ENCODE measurements around the gene NMT1.
A peak's percentile ranks its signal among the peaks of the same experiment; 100 is the strongest.

NMT1 gene

DNA sequence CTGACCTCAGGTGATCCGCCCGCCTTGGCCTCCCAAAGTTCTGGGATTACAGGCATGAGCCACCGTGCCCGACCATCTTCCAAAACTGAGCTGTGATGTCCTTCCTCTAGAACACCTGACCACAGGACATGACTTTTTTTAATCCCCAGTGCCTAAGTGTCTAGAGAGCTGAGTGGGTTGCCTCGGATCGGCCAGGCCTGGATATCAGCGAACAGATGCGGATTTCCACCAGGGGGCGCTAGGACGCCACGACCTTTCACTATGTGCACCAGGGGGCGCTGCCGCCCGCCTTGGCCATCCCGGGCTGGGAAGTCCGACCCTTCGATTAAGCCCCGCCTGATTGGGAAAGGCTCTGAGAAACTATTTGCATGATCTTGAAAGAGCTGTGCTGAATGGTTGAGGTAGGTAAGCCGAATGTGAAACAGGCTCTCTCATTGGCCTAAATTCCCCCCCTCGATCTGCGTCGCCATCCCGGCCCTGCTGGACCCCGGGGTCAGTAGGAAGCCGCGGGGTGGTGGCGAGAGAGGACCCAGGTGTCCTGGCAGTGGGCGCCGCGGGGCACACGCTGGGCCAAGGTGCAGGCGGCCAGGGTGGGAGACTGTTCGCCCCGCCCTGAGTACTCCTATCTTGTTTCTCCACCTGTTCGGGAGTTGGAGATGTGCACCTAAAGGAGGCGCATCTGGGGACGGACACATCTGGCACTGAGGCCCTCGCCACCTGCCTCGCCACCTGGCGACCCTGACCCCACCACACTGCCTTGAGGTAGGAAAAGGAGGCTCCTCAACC lies 74.3 kb downstream of the NMT1 start, which contains the start of gene ACBD4:
ACBD4 (plus strand) TSS at position 496 of the 786 bp plus-strand sequence. CDS start 458 bp downstream, outside the sequence.
- DNase-seq (ENCODE audit: low read depth, low spot score) = peak; percentile 98

DNA sequence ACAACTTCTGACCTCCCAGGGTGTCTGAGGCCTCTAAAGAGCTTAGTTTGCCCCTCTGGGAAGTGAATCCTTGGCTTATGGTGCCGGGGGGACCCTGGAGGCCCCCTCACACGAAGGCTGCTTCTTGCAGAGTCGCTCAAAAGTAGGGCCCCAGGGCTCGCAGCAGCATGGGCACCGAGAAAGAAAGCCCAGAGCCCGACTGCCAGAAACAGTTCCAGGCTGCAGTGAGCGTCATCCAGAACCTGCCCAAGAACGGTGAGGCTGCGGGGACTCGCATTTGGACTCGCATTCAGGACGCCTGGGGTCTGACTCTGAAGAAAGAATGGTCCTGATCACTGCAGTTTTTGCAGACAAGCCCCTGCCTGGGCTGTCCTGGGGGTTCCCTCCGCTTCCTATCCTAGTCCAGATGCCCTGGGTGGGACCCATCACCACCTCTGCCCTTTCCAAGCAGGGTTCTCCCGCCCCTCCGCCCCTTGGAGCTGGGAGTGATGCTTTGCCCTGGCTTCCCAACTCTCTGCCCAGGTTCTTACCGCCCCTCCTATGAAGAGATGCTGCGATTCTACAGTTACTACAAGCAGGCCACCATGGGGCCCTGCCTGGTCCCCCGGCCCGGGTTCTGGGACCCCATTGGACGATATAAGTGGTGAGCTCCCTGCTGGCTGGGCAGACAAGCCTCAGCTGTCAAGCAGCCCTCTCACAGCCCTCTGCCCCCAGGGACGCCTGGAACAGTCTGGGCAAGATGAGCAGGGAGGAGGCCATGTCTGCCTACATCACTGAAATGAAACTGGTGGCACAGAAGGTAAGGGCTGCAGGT lies 75.1 kb downstream of the NMT1 start:
- no peak for DNase-seq (ENCODE audit: low read depth, low spot score)

DNA sequence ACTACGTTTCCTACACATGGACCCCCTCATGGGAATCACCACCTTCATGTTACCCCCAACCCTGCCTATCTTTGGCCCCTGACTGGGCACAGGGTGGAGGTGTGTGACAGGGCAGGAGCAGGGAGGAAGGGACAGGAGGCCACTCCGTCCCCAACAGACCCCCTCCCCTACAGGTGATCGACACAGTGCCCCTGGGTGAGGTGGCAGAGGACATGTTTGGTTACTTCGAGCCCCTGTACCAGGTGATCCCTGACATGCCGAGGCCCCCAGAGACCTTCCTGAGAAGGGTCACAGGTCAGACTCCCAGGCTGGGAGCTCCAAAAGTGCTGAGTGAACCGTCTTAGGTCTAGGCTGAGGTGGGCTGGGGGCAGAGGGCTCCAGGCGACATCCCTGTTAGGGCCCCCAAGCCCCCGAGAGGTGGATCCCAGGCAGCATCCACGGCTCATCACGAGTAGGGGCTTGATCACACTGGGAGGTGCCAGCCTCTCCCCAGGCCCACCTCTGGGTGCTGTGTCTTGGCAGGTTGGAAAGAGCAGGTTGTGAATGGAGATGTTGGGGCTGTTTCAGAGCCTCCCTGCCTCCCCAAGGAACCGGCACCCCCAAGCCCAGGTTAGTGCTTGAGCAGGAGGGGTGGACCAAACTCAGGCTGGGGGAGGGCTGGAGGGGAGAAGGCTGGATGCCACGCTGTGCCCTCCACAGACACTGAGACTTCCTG lies 75.9 kb downstream of the NMT1 start:
- no peak for DNase-seq (ENCODE audit: low read depth, low spot score)

DNA sequence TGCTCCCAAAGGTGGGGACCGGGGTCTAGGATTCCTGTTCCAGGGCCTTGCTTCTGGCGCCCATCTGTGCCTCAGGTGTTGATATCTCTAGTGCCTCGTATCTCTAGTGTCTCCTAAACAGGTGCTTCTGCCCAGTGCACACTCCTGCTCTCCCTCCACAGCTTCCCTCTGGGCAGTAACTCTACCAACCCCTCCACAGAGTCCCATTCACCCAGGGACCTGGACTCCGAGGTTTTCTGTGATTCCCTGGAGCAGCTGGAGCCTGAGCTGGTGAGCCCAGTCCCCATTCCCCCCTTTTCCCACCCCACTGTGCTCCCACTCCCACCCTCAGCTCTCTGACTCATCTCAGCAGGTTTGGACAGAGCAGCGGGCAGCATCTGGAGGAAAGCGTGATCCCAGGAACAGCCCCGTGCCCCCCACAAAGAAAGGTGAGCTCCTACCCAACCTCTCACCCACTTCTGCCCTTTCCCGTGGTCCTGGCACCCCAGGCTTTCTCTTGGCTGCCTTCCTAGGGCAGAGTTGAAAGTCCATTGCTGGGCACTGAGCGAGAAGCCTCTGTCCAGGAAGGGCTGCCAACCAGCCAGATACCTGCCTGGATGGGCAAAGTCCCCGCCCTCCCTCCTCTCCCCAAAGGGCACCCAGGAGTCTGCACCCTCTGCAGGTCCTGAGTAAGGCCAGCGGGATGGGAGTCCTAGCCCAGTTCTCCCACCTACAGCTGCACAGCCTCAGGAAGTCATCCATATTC lies 76.6 kb downstream of the NMT1 start:
- no peak for DNase-seq (ENCODE audit: low read depth, low spot score)

DNA sequence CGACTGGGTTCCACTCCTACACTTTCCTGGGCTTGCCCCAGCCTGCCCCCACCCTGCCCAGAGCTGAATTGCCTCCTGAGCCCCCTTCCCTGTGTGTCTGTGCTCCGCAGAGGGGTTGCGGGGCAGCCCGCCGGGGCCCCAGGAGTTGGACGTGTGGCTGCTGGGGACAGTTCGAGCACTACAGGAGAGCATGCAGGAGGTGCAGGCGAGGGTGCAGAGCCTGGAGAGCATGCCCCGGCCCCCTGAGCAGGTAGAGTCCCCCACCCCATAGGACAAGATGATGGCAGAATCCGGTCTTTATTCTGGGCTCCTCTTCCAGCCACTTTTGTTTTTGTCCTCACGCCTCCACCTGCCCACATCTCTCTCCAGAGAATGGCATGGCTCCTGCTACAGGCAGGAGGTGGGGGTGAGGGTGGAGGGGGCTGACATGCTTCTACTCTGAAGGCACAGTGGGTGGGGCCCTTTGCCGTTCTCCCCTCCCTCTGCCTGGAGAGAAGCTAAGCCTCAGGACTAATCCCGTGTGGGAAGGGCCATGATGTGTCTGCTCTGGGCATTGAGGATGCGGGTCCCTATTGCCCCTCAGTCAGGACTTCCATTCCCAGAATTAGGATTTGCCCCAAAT lies 77.9 kb downstream of the NMT1 start:
- DNase-seq (ENCODE audit: low read depth, low spot score) = no peak

GRCh38 chr17:45139533-45139920 lies 78.4 kb downstream of the NMT1 start:
- DNase-seq (ENCODE audit: low read depth, low spot score) = no peak

GRCh38 chr17:45143094-45143670 lies 82.1 kb downstream of the NMT1 start:
- no peak for DNase-seq (ENCODE audit: low read depth, low spot score)

GRCh38 chr17:45143767-45144198 lies 82.7 kb downstream of the NMT1 start:
- peak; percentile 71 for DNase-seq (ENCODE audit: low read depth, low spot score)

- peak; percentile 58 for DNase-seq (ENCODE audit: low read depth, low spot score)
These were observed 83.3 kb downstream of the NMT1 start for GRCh38 chr17:45144199-45145034.

DNA sequence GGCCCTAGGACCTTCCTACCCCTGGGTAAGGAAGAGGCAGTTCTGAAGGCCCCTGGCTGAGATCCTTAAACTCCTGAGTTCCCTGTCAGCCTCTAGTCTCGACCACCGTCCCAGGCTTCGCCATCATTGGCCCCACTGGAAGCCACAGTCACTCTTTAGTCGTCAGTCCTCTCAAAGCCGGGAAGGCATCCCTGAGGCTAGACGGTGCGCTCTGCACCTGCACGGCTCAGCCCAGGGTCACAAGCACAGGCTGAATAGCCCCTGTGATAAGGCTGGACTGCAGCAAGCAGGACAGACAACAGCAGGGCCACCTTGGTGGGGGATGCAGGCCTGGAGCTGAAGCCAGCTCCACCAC lies 83.9 kb downstream of the NMT1 start:
- DNase-seq (ENCODE audit: low read depth, low spot score) = no peak

DNA sequence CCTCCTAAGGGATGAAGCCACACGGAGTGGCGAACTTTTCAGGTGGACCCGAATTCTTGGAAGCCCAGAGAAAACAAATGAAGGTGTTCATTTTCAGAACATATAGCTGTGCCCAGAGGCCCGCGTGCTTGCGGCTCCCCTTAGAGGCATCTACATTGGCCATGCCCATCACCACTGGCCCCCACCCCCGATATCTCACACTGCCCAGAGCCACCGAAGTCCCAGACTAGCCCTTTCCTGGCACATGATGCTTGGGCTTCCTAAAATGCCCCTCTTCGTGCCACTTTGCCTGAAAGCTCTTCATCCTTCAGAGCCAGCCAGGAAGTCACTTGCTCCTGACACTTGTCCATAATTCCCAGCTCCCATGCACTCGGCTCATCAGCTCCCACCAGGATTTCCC lies 85.0 kb downstream of the NMT1 start:
- DNase-seq (ENCODE audit: low read depth, low spot score) = no peak

- DNase-seq (ENCODE audit: low read depth, low spot score) = no peak
These were observed 85.4 kb downstream of the NMT1 start for GRCh38 chr17:45146592-45146889.

DNA sequence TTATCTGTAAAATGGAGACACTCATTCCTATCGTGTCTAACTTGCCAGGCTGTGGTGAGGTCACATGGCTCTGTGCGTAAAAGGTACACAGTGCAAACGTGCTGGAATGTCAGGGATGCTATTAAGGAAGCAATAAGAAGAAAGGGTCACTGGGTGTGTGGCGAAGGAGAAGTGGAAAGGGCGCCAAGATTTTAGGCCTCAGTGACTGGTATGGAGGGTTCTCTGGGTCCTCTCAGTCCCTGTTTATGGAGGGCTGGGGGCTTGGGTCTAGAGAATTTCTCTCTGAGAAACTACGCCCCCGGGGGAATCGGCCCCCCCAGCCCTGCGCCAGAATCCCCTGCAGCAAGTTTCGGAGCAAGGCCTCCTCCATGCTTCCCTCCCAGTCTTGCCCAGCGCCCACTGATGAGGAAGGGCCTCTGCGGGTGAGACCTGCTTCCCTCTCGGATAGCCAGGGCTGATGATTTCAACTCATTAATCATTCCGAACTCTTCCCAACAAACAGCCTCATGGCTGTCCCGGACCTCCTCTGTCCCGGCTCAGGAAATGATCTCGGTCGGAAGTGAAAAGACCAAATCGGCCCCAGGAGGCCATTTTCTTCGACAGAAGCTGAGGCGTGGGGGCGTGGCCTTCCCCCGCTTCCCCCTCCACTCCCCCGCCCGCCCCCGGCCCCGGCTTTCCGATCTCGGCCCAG lies 85.9 kb downstream of the NMT1 start:
- peak; percentile 88 for DNase-seq (ENCODE audit: low read depth, low spot score)

DNA sequence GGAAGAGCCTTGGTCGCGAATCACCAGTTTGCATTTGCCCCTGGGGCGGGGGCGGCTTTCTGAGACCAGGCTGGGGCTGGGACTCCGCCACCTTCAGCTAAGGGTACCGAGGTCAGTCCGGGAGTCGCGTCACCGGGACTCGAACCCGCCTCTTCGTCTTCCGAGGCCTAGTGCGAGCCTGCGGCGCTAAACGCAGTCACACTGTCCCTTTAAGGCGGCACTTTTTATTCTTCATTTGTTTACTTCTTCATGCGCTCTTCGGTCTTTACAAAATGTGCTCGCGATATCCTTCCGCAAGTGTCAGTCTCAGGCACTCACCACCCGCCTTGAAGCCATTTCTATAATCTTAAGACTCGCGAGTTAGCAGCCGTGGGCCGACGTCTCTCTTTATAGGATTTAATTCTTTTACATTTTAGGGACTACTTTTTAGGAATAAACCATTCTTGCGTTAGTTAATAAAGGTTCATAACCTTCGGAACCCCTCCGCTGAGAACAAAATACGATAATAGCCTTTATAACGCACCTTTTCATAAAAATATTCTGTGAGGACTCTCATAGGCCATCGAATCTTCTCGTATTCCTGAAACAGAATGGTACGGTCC lies 86.6 kb downstream of the NMT1 start:
- DNase-seq (ENCODE audit: low read depth, low spot score) = peak; percentile 94

DNA sequence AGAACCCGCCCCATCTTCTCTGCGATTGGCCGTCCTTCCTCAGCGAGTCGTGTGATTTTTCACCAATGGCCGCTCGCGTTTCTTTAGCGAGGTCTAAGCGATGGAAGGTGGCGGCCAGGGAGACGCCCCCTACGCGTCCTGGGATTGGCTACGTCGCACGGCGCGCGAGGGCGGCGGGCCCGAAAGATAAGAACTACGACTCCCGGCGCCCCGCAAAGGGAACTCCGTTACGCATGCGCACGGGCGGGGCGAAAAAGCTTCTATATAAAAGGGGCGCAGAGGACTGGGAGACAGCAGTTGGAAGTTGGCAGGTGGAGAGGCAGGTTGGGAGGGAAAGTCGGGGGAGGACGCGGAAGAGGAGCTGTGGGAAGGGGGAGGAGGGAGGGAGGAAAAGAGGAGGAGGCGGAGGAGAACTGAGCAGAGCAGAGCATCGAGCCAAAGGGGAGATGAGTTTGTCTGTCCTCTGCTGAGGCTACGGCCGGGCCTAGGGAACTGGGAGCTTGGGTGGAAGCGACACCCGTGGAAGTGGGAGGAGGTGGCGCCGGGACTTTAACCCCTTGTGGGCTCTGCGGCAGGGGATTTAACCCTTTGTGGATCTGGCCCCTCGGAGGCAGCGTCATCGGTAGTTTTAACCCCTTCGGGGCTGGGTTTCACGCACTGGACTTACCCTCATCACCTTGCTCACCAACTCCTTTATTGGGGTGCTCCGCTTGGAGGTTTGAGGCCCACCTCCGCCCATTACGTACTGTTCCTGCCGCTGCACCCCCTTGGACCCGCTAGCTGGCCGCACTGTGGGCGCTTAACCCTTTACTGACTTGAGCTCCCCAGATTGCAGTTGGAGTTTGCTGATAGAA lies 87.3 kb downstream of the NMT1 start, which contains the start of gene HEXIM1:
HEXIM1 (plus strand) TSS at position 293 of the 854 bp plus-strand sequence. CDS start 716 bp downstream, outside the sequence.
- peak; percentile 100 for DNase-seq (ENCODE audit: low read depth, low spot score)

- peak; percentile 94 for DNase-seq (ENCODE audit: low read depth, low spot score)
These were observed 88.0 kb downstream of the NMT1 start for GRCh38 chr17:45149037-45149668.

All from astrocyte of the hippocampus (primary cell).